Loucy (cell line): ENCODE data around the gene P2RX1.

Experiments
- H2AFZ ChIP-seq: fragments of 200-600 bp; sonication (generic); 2 replicates; pipeline ENCODE4 v1.6.0; 2016; ENCODE audit warnings: antibody characterized with exemption, mild to moderate bottlenecking, low read length, moderate library complexity
- H3F3A ChIP-seq: fragments of 200-600 bp; 2 replicates; pipeline ENCODE4 v1.6.0; 2016; ENCODE audit warnings: antibody characterized with exemption, low read depth, mild to moderate bottlenecking
- H3K27me3 ChIP-seq: fragments of 200-600 bp; sonication (generic); 2 replicates; pipeline ENCODE4 v1.6.1; 2014; ENCODE audit warnings: low read length, mild to moderate bottlenecking; ENCODE audit not compliant: insufficient read depth, poor library complexity, severe bottlenecking
- H3K36me3 ChIP-seq: fragments of 200-600 bp; sonication (generic); 2 replicates; pipeline ENCODE4 v1.6.1; 2016; ENCODE audit warnings: low read length; ENCODE audit not compliant: insufficient read depth
- H3K4me1 ChIP-seq: fragments of 200-600 bp; sonication (generic); 2 replicates; pipeline ENCODE4 v1.5.1; 2014; ENCODE audit warnings: low read length, mild to moderate bottlenecking; ENCODE audit not compliant: insufficient read depth, poor library complexity, severe bottlenecking
- H3K4me2 ChIP-seq: fragments of 200-600 bp; sonication (generic); 2 replicates; pipeline ENCODE4 v1.6.0; 2014; ENCODE audit warnings: antibody characterized with exemption, low read length, low read depth, mild to moderate bottlenecking; ENCODE audit not compliant: poor library complexity, severe bottlenecking
- H3K4me3 ChIP-seq: fragments of 200-600 bp; sonication (generic); 2 replicates; pipeline ENCODE4 v1.5.1; 2014; ENCODE audit warnings: low read length, mild to moderate bottlenecking, mixed read lengths; ENCODE audit not compliant: poor library complexity, severe bottlenecking
- H3K79me2 ChIP-seq: fragments of 200-600 bp; sonication (generic); 2 replicates; pipeline ENCODE4 v1.6.1; 2014; ENCODE audit warnings: low read length; ENCODE audit not compliant: insufficient read depth
- H3K9ac ChIP-seq: fragments of 200-600 bp; sonication (generic); 2 replicates; pipeline ENCODE4 v1.6.0; 2014; ENCODE audit warnings: mild to moderate bottlenecking, low read depth, low read length, moderate library complexity; ENCODE audit not compliant: poor library complexity, severe bottlenecking
- H3K9me2 ChIP-seq: fragments of 200-600 bp; sonication (generic); replicated peaks from 2 replicates; pipeline ENCODE4 v1.6.1; 2016; ENCODE audit warnings: low read depth, low read length, mixed read lengths
- H3K9me3 ChIP-seq: fragments of 200-600 bp; sonication (generic); 2 replicates; pipeline ENCODE4 v1.6.1; 2014; ENCODE audit warnings: mild to moderate bottlenecking, antibody characterized with exemption, low read length, low read depth; ENCODE audit not compliant: insufficient read depth
- H4K20me1 ChIP-seq: fragments of 200-600 bp; sonication (generic); 2 replicates; pipeline ENCODE4 v1.6.0; 2014; ENCODE audit warnings: antibody characterized with exemption, low read length, mild to moderate bottlenecking; ENCODE audit not compliant: insufficient read depth, poor library complexity, severe bottlenecking
- CTCF ChIP-seq: fragments of 200-600 bp; sonication (generic); conservative IDR thresholded peaks from 2 replicates; pipeline ENCODE4 v1.5.1; 2014; ENCODE audit warnings: mild to moderate bottlenecking, antibody characterized with exemption, low read length
- EZH2phosphoT487 ChIP-seq: fragments of 200-600 bp; IDR thresholded peaks from 2 replicates; pipeline ENCODE4 v1.6.1; 2018; ENCODE audit warnings: antibody characterized with exemption, mild to moderate bottlenecking, moderate library complexity, borderline replicate concordance

P2RX1 gene

GRCh38 chr17:3921006-3921405, 4.7 kb upstream of the P2RX1 start:
- H3K9me3 ChIP-seq, result no peaks in the 10 kb centered on the region
- no peaks in the 10 kb centered on the region for H4K20me1 ChIP-seq
- peaks cover 27% of the 10 kb centered on the region for H3K4me1 ChIP-seq
- H3K36me3 ChIP-seq, result peaks cover 17% of the 10 kb centered on the region; the same call in 1 of the 2 replicates
- peaks cover 22% of the 10 kb centered on the region for H3K79me2 ChIP-seq
- no peak overlapping the region for H3K4me2 ChIP-seq
- H3K9ac ChIP-seq, result peak overlapping the region; percentile 19
- no peaks in the 10 kb centered on the region for H3K27me3 ChIP-seq
- H2AFZ ChIP-seq, result no peak overlapping the region
- TF ChIP-seq CTCF, result no peak
- no peak for TF ChIP-seq EZH2phosphoT487
- H3F3A ChIP-seq, result no peaks in the 10 kb centered on the region
- H3K4me3 ChIP-seq, result no peak overlapping the region
- no peaks in the 10 kb centered on the region for H3K9me2 ChIP-seq

GRCh38 chr17:3919123-3919624, 2.9 kb upstream of the P2RX1 start:
- Histone ChIP-seq H3K9me3 (no peaks in the 10 kb centered on the region), H3K4me3 (no peak overlapping the region), H3K9me2 (no peaks in the 10 kb centered on the region), H3K36me3 (peaks cover 2% of the 10 kb centered on the region; the same call in 1 of the 2 replicates), H2AFZ (no peak overlapping the region), H3K79me2 (peaks cover 40% of the 10 kb centered on the region), H3K27me3 (no peaks in the 10 kb centered on the region), H4K20me1 (peaks cover 14% of the 10 kb centered on the region), H3K9ac (peak overlapping the region; percentile 54), H3F3A (no peaks in the 10 kb centered on the region), H3K4me1 (peaks cover 35% of the 10 kb centered on the region), H3K4me2 (peak overlapping the region; percentile 39)
- TF ChIP-seq CTCF, result no peak
- no peak for TF ChIP-seq EZH2phosphoT487

GRCh38 chr17:3918372-3919122, 2.3 kb upstream of the P2RX1 start:
- H3K9me2 ChIP-seq, result no peaks in the 10 kb centered on the region
- H3F3A ChIP-seq, result no peaks in the 10 kb centered on the region
- H4K20me1 ChIP-seq, result peaks cover 19% of the 10 kb centered on the region
- H3K4me3 ChIP-seq, result no peak overlapping the region
- no peaks in the 10 kb centered on the region; the same call in 1 of the 2 replicates for H3K36me3 ChIP-seq
- TF ChIP-seq EZH2phosphoT487 (no peak), CTCF (no peak)
- H3K9ac ChIP-seq, result peak overlapping the region; percentile 54
- no peak overlapping the region for H2AFZ ChIP-seq
- peak overlapping the region; percentile 39 for H3K4me2 ChIP-seq
- peaks cover 46% of the 10 kb centered on the region for H3K79me2 ChIP-seq
- no peaks in the 10 kb centered on the region for H3K27me3 ChIP-seq
- H3K9me3 ChIP-seq, result no peaks in the 10 kb centered on the region
- H3K4me1 ChIP-seq, result peaks cover 39% of the 10 kb centered on the region
